ENCODE measurements around the gene PLEKHA6. TPM values are rescaled to one million over a fixed set of nuclear protein-coding genes. Genes with fewer than 3 reads are reported as not detected.
A peak's percentile ranks its signal among the peaks of the same experiment; 100 is the strongest.

The PLEKHA6 gene
- total and polyA plus RNA-seq, 2 of the 4 experiments (the other 2 are of a cell fraction): 8.2 to 19.9 TPM

GRCh38 chr1:204278251-204278650 is 81.5 kb downstream of the PLEKHA6 start:
- Histone ChIP-seq H3K56ac (ENCODE audit: extremely low read depth, insufficient read depth, low read length) (no peak overlapping the region), H2AK9ac (replicated peaks; ENCODE audit: low read depth, low read length, poor library complexity) (no peak overlapping the region), H3K4ac (ENCODE audit: low read depth, low read length) (no peak overlapping the region), H3K4me3 (ENCODE audit: insufficient read depth, low read depth, low read length) (no peak overlapping the region), H2AK5ac (ENCODE audit: low read depth, low read length) (no peak overlapping the region), H3K14ac (replicated peaks; ENCODE audit: low read depth, low read length) (no peak overlapping the region), H4K20me1 (ENCODE audit: insufficient read depth, low read length) (no peaks in the 10 kb centered on the region), H3K23ac (ENCODE audit: low read depth, low read length) (no peak overlapping the region; the same call in 1 of the 2 replicates), H3K36me3 (ENCODE audit: control insufficient read depth, insufficient read depth, low read length) (peaks cover 11% of the 10 kb centered on the region; the same call in 1 of the 2 replicates), H2BK5ac (ENCODE audit: low read depth, low read length, poor library complexity, severe bottlenecking) (no peak overlapping the region), H2BK120ac (ENCODE audit: low read depth, low read length) (no peak overlapping the region), H2AFZ (replicated peaks; ENCODE audit: low read length, poor library complexity) (no peak overlapping the region), H3K79me1 (ENCODE audit: low read depth in 1 of 2, low read length in 2 of 2) (0 out of 4 replicates have a peak, but pooled peaks cover 0 to 1% of the 10 kb centered on the region in 2 experiments), H3K9ac (ENCODE audit: low read depth, low read length) (no peak overlapping the region), H3K9me3 (ENCODE audit: control insufficient read depth, insufficient read depth, low read length) (no peaks in the 10 kb centered on the region), H4K91ac (ENCODE audit: insufficient read depth, low read depth, low read length) (no peak overlapping the region), H3K4me1 (ENCODE audit: control insufficient read depth, insufficient read depth, low read length) (peaks cover 1% of the 10 kb centered on the region; the same call in 1 of the 2 replicates), H3K27ac (ENCODE audit: insufficient read depth, low read length) (no peak overlapping the region), H3K18ac (ENCODE audit: low read depth, low read length) (no peak overlapping the region; the same call in 1 of the 2 replicates), H4K5ac (ENCODE audit: low read depth, low read length) (no peak overlapping the region), H3K4me2 (ENCODE audit: low read depth, low read length) (no peak overlapping the region; the same call in 1 of the 2 replicates), H3K27me3 (ENCODE audit: control insufficient read depth, insufficient read depth, low read length) (peaks cover 11% of the 10 kb centered on the region), H3K9me1 (ENCODE audit: insufficient read depth, low read length) (no peaks in the 10 kb centered on the region; the same call in 1 of the 2 replicates), H4K8ac (ENCODE audit: low read depth in 2 of 2, low read length in 2 of 2) (no peak overlapping the region), H2BK15ac (ENCODE audit: low read depth, low read length) (no peak overlapping the region), H2BK20ac (ENCODE audit: low read depth, low read length) (no peak overlapping the region)
- dilution Hi-C loops (cut with HindIII; ENCODE audit: low sequenced_read_pairs, unreplicated experiment): no loop called here
- WGBS, 2 experiments (ENCODE audit: extremely low coverage in 2 of 2, insufficient read length in 1 of 2): 40% methylated on average over 1 of the region's 4 CpGs; no CpG with 5 or more reads in 1 of the 2 experiments
- intact Hi-C loops (cut with micrococcal nuclease): no loop called here
- DNase-seq (peak; percentile 36), ATAC-seq (ENCODE audit: low read depth) (no peak)
- in situ Hi-C loops (cut with MboI; ENCODE audit: low sequenced_read_pairs): no loop called here
- CTCF ChIA-PET: no interaction called here
- no peak for TF ChIP-seq RCOR1 (IDR thresholded peaks at IDR 0.05; ENCODE audit: insufficient replicate concordance, low read length)
- TF ChIP-seq MAFK (IDR thresholded peaks at IDR 0.05; ENCODE audit: low read depth, low read length): no peak
- TF ChIP-seq BHLHE40 (IDR thresholded peaks at IDR 0.05; ENCODE audit: low read depth, low read length): no peak
- TF ChIP-seq CHD1 (IDR thresholded peaks at IDR 0.05; ENCODE audit: low read depth, low read length): no peak
- TF ChIP-seq CEBPB (IDR thresholded peaks at IDR 0.05; ENCODE audit: low read depth, low read length): no peak
- no peak for TF ChIP-seq POLR2A (IDR thresholded peaks at IDR 0.05; ENCODE audit: low read depth, low read length)
- TF ChIP-seq MAZ (IDR thresholded peaks at IDR 0.05; ENCODE audit: borderline replicate concordance, low read depth, low read length): no peak
- no peak for TF ChIP-seq USF2 (IDR thresholded peaks at IDR 0.05; ENCODE audit: low read depth, low read length)
- no peak for TF ChIP-seq RFX5 (IDR thresholded peaks at IDR 0.05; ENCODE audit: low read depth, low read length)
- TF ChIP-seq NFE2L2 (IDR thresholded peaks at IDR 0.05; ENCODE audit: low read depth, low read length): no peak
- no peak for TF ChIP-seq SMC3 (IDR thresholded peaks at IDR 0.05; ENCODE audit: low read depth, low read length)
- POLR2A ChIA-PET (ENCODE audit: unreplicated experiment): no interaction called here
- no TSS peak for BruUV-seq (replicated peaks)

Data from IMR-90 (cell line).